Measurements from ENCODE around the gene KCNH6. TPM values are rescaled to one million over a fixed set of nuclear protein-coding genes. Genes with fewer than 3 reads are reported as not detected.

KCNH6 gene
- polyA plus RNA-seq, 1 of the 3 experiments (the other 2 are of a cell fraction) = 0.15 TPM

- TF ChIP-seq SMC3 (IDR thresholded peaks at IDR 0.05; ENCODE audit: low read depth, low read length) (no peak), SIN3A (IDR thresholded peaks at IDR 0.05; ENCODE audit: borderline replicate concordance, low read depth, low read length) (peak; percentile 84; the same call in 1 of the 2 replicates), FOSL2 (IDR thresholded peaks at IDR 0.05; ENCODE audit: borderline replicate concordance, low read depth) (no peak), MXI1 (IDR thresholded peaks at IDR 0.05; ENCODE audit: low read depth, low read length) (peak; percentile 96), CHD2 (IDR thresholded peaks at IDR 0.05; ENCODE audit: low read length, partially characterized antibody) (peak; percentile 97), RAD21 (IDR thresholded peaks at IDR 0.05; ENCODE audit: low read length) (peak; percentile 6; the same call in 1 of the 2 replicates), TEAD4 (IDR thresholded peaks at IDR 0.05; ENCODE audit: borderline replicate concordance, insufficient read depth) (no peak), TAF1 (IDR thresholded peaks at IDR 0.05; ENCODE audit: borderline replicate concordance, low read depth, low read length) (peak; percentile 64), EP300 (IDR thresholded peaks at IDR 0.05; ENCODE audit: borderline replicate concordance in 1 of 2, low read depth in 1 of 2, low read length in 1 of 2) (no peak; a peak in 1 of 4 replicates), FOXM1 (IDR thresholded peaks at IDR 0.05; ENCODE audit: low read depth) (no peak), EZH2phosphoT487 (IDR thresholded peaks at IDR 0.05; ENCODE audit: borderline replicate concordance, low read depth) (no peak)
- TF ChIP-seq, protein P1, sequence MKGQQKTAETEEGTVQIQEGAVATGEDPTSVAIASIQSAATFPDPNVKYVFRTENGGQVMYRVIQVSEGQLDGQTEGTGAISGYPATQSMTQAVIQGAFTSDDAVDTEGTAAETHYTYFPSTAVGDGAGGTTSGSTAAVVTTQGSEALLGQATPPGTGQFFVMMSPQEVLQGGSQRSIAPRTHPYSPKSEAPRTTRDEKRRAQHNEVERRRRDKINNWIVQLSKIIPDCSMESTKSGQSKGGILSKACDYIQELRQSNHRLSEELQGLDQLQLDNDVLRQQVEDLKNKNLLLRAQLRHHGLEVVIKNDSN (IDR thresholded peaks at IDR 0.05; ENCODE audit: borderline replicate concordance, low read depth) = no peak
These were observed 27.0 kb downstream of the KCNH6 start, which contains the start of gene DCAF7 (continued) for GRCh38 chr17:63549946-63550816.

DNA sequence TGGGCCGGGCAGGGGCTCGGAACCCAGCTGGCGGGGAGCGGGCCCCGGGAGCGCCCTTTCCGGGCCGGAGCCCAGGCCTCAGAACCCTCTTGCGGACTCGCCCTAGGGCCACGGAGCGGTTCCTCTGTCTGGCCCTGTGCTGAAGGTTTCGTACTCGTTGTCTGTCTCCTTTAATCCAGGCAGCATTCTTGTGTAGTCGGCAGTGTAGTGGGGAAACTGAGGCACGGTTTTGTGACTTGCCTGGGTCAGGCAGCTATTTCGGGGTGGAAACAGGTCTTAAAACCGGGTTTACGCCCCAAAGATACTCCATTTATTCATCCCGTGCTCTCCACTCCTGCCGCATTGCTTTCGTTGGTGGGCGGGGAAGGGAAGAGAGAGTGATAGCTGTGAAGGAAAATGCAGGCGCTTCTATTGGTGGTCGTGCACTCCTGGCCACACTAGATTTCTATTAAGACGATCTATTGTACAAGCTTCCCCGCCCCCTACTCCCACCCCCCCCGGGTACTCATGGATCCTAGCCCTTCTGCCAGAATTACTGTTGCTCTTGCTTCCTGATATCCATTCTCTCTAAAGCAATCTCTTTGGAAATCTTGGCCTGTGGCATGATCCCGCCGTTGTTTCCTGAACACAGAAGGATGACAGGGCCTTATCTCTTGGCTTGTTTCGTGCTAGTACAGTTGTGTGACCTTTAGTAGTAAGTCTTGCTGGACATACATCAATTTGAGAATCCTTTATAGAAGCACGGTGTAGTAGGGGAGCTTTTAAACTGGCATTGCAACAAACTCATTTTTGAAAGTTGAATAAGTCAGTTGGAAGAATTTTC, 27.9 kb downstream of the KCNH6 start:
- H3K4me2 ChIP-seq = peak overlapping the region; percentile 80
- H3K9ac ChIP-seq = peak overlapping the region; percentile 92
- DNase-seq = peak; percentile 72
- H3K4me1 ChIP-seq (ENCODE audit: control insufficient read depth in 1 of 2, insufficient read depth in 2 of 2, low read depth in 1 of 2, low read length in 1 of 2) = peaks cover 9 to 27% of the 10 kb centered on the region in 2 experiments; a peak in 3 of 4 replicates
- no peaks in the 10 kb centered on the region for H3K9me2 ChIP-seq
- peaks cover 46% of the 10 kb centered on the region for H4K20me1 ChIP-seq (ENCODE audit: insufficient read depth)
- WGBS (ENCODE audit: low lambda C conversion rate) = 2% methylated on average over 28 of the region's 32 CpGs
- CTCF ChIA-PET = interaction anchor here (0.6 to 6.0 kb wide), 20 partner anchors 9 to 315 kb away, joined by 3 to 44 read pairs (median 4); partner anchors contain the start of genes KCNH6 and MAP3K3
- no peaks in the 10 kb centered on the region for H3K27me3 ChIP-seq (ENCODE audit: insufficient read depth)
- no peaks in the 10 kb centered on the region for H3K9me3 ChIP-seq
- peaks cover 23% of the 10 kb centered on the region for H3F3A ChIP-seq (replicated peaks; ENCODE audit: insufficient read depth)
- H2AFZ ChIP-seq (ENCODE audit: low read depth) = peak overlapping the region; percentile 34; the same call in 1 of the 2 replicates
- peak overlapping the region; percentile 90 to 92 for H3K27ac ChIP-seq (ENCODE audit: low read depth in 2 of 2, low read length in 1 of 2)
- peaks cover 70% of the 10 kb centered on the region for H3K79me2 ChIP-seq (ENCODE audit: insufficient read depth)
- peaks cover 7 to 21% of the 10 kb centered on the region in 2 experiments for H3K36me3 ChIP-seq (replicated peaks in 1 of 2; ENCODE audit: control insufficient read depth in 1 of 2, insufficient read depth in 2 of 2, low read length in 1 of 2)
- peak overlapping the region; percentile 85 to 93 for H3K4me3 ChIP-seq (ENCODE audit: low read depth in 2 of 2, low read length in 1 of 2)
- POLR2A ChIA-PET = interaction anchor here (0.6 to 4.6 kb wide), 10 partner anchors 18 to 119 kb away, joined by 3 to 27 read pairs (median 4); partner anchors contain the start of gene ACE
- TF ChIP-seq SIN3A (IDR thresholded peaks at IDR 0.05; ENCODE audit: borderline replicate concordance, low read depth, low read length) (peak; percentile 50), FOSL2 (IDR thresholded peaks at IDR 0.05; ENCODE audit: borderline replicate concordance, low read depth) (no peak), RFX5 (IDR thresholded peaks at IDR 0.05; ENCODE audit: low read length) (peak; percentile 67; the same call in 1 of the 2 replicates), ZBTB33 (IDR thresholded peaks at IDR 0.05; ENCODE audit: borderline replicate concordance, low read depth) (no peak), TCF12 (IDR thresholded peaks at IDR 0.05) (no peak), GABPA (IDR thresholded peaks at IDR 0.05; ENCODE audit: low read depth) (no peak), EP300 (IDR thresholded peaks at IDR 0.05; ENCODE audit: borderline replicate concordance in 1 of 2, low read depth in 1 of 2, low read length in 1 of 2) (peak in 1 of 2 experiments; percentile 47; a peak in 1 of 4 replicates), MEF2A (IDR thresholded peaks at IDR 0.05; ENCODE audit: borderline replicate concordance, low read depth) (no peak), CHD2 (IDR thresholded peaks at IDR 0.05; ENCODE audit: low read length, partially characterized antibody) (no peak), GATA2 (CRISPR knock-in tag; IDR thresholded peaks at IDR 0.05) (peak; percentile 84)
- TF ChIP-seq, protein P2, sequence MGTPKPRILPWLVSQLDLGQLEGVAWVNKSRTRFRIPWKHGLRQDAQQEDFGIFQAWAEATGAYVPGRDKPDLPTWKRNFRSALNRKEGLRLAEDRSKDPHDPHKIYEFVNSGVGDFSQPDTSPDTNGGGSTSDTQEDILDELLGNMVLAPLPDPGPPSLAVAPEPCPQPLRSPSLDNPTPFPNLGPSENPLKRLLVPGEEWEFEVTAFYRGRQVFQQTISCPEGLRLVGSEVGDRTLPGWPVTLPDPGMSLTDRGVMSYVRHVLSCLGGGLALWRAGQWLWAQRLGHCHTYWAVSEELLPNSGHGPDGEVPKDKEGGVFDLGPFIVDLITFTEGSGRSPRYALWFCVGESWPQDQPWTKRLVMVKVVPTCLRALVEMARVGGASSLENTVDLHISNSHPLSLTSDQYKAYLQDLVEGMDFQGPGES (IDR thresholded peaks at IDR 0.05; ENCODE audit: low read depth, low read length) = no peak
- TF ChIP-seq, protein P3, sequence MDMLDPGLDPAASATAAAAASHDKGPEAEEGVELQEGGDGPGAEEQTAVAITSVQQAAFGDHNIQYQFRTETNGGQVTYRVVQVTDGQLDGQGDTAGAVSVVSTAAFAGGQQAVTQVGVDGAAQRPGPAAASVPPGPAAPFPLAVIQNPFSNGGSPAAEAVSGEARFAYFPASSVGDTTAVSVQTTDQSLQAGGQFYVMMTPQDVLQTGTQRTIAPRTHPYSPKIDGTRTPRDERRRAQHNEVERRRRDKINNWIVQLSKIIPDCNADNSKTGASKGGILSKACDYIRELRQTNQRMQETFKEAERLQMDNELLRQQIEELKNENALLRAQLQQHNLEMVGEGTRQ (IDR thresholded peaks at IDR 0.05; ENCODE audit: borderline replicate concordance, low read depth, low read length) = no peak
- TF ChIP-seq, protein P1 (IDR thresholded peaks at IDR 0.05; ENCODE audit: borderline replicate concordance, low read depth) = no peak

All from SK-N-SH (cell line).